Vagina (tissue), 2 donors: ENCODE measurements around the gene PSMB3.

ENCODE experiments used
- CTCF ChIP-seq, 3 experiments: fragments of 450-650 bp in 2 of 3; fragments of 200-600 bp in 1 of 3; sonication (generic) in 1 of 3; IDR thresholded peaks; one replicate each; pipeline ENCODE4 v1.5.1; 2017 to 2019; ENCODE audit warnings: antibody characterized with exemption in 3 of 3, mild to moderate bottlenecking in 2 of 3, moderate library complexity in 2 of 3
- POLR2A ChIP-seq, 2 donors: fragments of 450-650 bp; IDR thresholded peaks; one replicate each; pipeline ENCODE4 v1.6.1; 2017; ENCODE audit warnings: antibody characterized with exemption in 2 of 2, mild to moderate bottlenecking in 2 of 2, moderate library complexity in 2 of 2

- peak; percentile 68 to 82 (median 71) for TF ChIP-seq CTCF (IDR thresholded peaks at IDR 0.05)
- TF ChIP-seq POLR2A (IDR thresholded peaks at IDR 0.05) = no peak
Measured at GRCh38 chr17:38729886-38730525, 22.5 kb upstream of the PSMB3 start, which contains the start of gene CISD3.
